ENCODE data around the gene ZBTB20.

DNA sequence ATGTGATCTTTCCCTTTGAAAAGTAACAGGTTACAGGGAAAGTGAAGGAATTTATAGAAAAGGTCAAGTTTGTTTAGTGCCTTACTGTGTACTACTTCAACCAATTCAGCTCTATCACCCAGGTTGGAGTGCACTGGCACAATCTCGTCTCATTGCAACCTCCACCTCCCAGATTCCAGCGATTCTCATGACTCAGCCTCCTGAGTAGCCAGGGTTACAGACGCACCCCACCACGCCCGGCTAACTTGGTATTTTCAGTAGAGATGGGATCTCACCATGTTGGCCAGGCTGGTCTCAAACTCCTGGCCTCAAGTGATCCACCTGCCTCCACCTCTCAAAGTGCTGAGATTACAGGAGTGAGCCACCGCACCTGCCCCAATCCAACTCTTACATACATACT, 279.7 kb downstream of the ZBTB20 start:
- TF ChIP-seq, protein P1, sequence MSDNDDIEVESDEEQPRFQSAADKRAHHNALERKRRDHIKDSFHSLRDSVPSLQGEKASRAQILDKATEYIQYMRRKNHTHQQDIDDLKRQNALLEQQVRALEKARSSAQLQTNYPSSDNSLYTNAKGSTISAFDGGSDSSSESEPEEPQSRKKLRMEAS (IDR thresholded peaks at IDR 0.05; ENCODE audit: low read depth) = no peak
- TF ChIP-seq EZH2phosphoT487 (IDR thresholded peaks at IDR 0.05; ENCODE audit: borderline replicate concordance, low read depth) = no peak
- TF ChIP-seq, protein P2, sequence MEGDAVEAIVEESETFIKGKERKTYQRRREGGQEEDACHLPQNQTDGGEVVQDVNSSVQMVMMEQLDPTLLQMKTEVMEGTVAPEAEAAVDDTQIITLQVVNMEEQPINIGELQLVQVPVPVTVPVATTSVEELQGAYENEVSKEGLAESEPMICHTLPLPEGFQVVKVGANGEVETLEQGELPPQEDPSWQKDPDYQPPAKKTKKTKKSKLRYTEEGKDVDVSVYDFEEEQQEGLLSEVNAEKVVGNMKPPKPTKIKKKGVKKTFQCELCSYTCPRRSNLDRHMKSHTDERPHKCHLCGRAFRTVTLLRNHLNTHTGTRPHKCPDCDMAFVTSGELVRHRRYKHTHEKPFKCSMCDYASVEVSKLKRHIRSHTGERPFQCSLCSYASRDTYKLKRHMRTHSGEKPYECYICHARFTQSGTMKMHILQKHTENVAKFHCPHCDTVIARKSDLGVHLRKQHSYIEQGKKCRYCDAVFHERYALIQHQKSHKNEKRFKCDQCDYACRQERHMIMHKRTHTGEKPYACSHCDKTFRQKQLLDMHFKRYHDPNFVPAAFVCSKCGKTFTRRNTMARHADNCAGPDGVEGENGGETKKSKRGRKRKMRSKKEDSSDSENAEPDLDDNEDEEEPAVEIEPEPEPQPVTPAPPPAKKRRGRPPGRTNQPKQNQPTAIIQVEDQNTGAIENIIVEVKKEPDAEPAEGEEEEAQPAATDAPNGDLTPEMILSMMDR (IDR thresholded peaks at IDR 0.05) = no peak
- TF ChIP-seq SMC3 (IDR thresholded peaks at IDR 0.05; ENCODE audit: low read depth, low read length) = no peak
- no peak for TF ChIP-seq GATA2 (CRISPR knock-in tag; IDR thresholded peaks at IDR 0.05)
- no peak for TF ChIP-seq GABPA (IDR thresholded peaks at IDR 0.05; ENCODE audit: low read depth)
- no peak for TF ChIP-seq RFX5 (IDR thresholded peaks at IDR 0.05; ENCODE audit: low read length)

Data from SK-N-SH (cell line).